ENCODE results near the gene NEMP1.

The NEMP1 gene

GRCh38 chr12:57086493-57087009 lies 8.0 kb upstream of the NEMP1 start:
- H3K9me3 ChIP-seq (ENCODE audit: insufficient read depth, low read depth, low read length) = no peaks in the 10 kb centered on the region
- H2AFZ ChIP-seq (ENCODE audit: low read length) = peak overlapping the region; percentile 73
- no peak for TF ChIP-seq EZH2phosphoT487 (IDR thresholded peaks at IDR 0.05; ENCODE audit: borderline replicate concordance)
- TF ChIP-seq, protein P1, sequence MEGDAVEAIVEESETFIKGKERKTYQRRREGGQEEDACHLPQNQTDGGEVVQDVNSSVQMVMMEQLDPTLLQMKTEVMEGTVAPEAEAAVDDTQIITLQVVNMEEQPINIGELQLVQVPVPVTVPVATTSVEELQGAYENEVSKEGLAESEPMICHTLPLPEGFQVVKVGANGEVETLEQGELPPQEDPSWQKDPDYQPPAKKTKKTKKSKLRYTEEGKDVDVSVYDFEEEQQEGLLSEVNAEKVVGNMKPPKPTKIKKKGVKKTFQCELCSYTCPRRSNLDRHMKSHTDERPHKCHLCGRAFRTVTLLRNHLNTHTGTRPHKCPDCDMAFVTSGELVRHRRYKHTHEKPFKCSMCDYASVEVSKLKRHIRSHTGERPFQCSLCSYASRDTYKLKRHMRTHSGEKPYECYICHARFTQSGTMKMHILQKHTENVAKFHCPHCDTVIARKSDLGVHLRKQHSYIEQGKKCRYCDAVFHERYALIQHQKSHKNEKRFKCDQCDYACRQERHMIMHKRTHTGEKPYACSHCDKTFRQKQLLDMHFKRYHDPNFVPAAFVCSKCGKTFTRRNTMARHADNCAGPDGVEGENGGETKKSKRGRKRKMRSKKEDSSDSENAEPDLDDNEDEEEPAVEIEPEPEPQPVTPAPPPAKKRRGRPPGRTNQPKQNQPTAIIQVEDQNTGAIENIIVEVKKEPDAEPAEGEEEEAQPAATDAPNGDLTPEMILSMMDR (conservative IDR thresholded peaks at IDR 0.05; ENCODE audit: low read length) = peak; percentile 69
- H3K36me3 ChIP-seq (ENCODE audit: insufficient read depth, low read length) = no peaks in the 10 kb centered on the region
- H3K4me3 ChIP-seq (ENCODE audit: low read length, poor library complexity, severe bottlenecking) = peak overlapping the region; percentile 78
- H3K27me3 ChIP-seq (ENCODE audit: insufficient read depth, low read length, poor library complexity, severe bottlenecking) = no peaks in the 10 kb centered on the region
- H3K9me2 ChIP-seq (replicated peaks; ENCODE audit: low read depth, low read length) = no peaks in the 10 kb centered on the region
- no peaks in the 10 kb centered on the region for H3F3A ChIP-seq (ENCODE audit: low read depth)
- peaks cover 20% of the 10 kb centered on the region for H3K79me2 ChIP-seq (ENCODE audit: insufficient read depth, low read length)
- H3K9ac ChIP-seq (ENCODE audit: low read depth, low read length, poor library complexity, severe bottlenecking) = peak overlapping the region; percentile 91
- peak overlapping the region; percentile 92 for H3K4me2 ChIP-seq (ENCODE audit: low read depth, low read length, poor library complexity, severe bottlenecking)
- H3K4me1 ChIP-seq (ENCODE audit: insufficient read depth, low read length, poor library complexity, severe bottlenecking) = peaks cover 20% of the 10 kb centered on the region
- peaks cover 5% of the 10 kb centered on the region for H4K20me1 ChIP-seq (ENCODE audit: insufficient read depth, low read length, poor library complexity, severe bottlenecking)

DNA sequence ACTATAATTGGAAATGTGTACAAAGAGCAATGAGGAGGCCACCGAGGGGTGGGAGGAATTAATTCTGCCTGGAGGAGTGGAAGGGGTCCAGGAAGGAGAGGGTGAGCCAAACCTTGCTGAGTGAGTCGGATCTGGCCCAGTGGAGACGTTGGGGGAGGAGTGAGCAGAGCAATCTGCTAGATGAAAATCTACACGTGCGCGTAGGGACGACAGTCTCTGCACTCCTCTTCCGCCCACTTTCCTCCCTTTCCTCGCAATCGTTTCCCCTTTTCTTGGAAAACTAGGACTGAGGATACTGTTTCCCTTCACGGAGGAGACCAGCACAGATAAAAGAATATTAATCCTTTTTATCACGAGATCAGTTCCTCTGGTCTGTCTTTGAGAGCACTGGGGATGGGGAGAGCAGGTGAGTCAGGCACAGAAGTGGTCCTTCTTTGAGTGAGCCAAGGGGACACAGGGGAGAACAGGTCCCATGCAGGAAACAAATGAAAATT lies 7.5 kb upstream of the NEMP1 start:
- peak overlapping the region; percentile 78 for H3K4me3 ChIP-seq (ENCODE audit: low read length, poor library complexity, severe bottlenecking)
- no peaks in the 10 kb centered on the region for H3K27me3 ChIP-seq (ENCODE audit: insufficient read depth, low read length, poor library complexity, severe bottlenecking)
- H3K36me3 ChIP-seq (ENCODE audit: insufficient read depth, low read length) = no peaks in the 10 kb centered on the region
- peaks cover 20% of the 10 kb centered on the region for H3K4me1 ChIP-seq (ENCODE audit: insufficient read depth, low read length, poor library complexity, severe bottlenecking)
- H3K4me2 ChIP-seq (ENCODE audit: low read depth, low read length, poor library complexity, severe bottlenecking) = peak overlapping the region; percentile 92
- H3K9me3 ChIP-seq (ENCODE audit: insufficient read depth, low read depth, low read length) = no peaks in the 10 kb centered on the region
- H3F3A ChIP-seq (ENCODE audit: low read depth) = no peaks in the 10 kb centered on the region
- H3K9ac ChIP-seq (ENCODE audit: low read depth, low read length, poor library complexity, severe bottlenecking) = peak overlapping the region; percentile 91
- H3K79me2 ChIP-seq (ENCODE audit: insufficient read depth, low read length) = peaks cover 17% of the 10 kb centered on the region
- peaks cover under 1% of the 10 kb centered on the region for H4K20me1 ChIP-seq (ENCODE audit: insufficient read depth, low read length, poor library complexity, severe bottlenecking)
- H3K9me2 ChIP-seq (replicated peaks; ENCODE audit: low read depth, low read length) = no peaks in the 10 kb centered on the region
- TF ChIP-seq EZH2phosphoT487 (IDR thresholded peaks at IDR 0.05; ENCODE audit: borderline replicate concordance) = no peak
- TF ChIP-seq, protein P1 (conservative IDR thresholded peaks at IDR 0.05; ENCODE audit: low read length) = no peak
- peak overlapping the region; percentile 73 for H2AFZ ChIP-seq (ENCODE audit: low read length)

DNA sequence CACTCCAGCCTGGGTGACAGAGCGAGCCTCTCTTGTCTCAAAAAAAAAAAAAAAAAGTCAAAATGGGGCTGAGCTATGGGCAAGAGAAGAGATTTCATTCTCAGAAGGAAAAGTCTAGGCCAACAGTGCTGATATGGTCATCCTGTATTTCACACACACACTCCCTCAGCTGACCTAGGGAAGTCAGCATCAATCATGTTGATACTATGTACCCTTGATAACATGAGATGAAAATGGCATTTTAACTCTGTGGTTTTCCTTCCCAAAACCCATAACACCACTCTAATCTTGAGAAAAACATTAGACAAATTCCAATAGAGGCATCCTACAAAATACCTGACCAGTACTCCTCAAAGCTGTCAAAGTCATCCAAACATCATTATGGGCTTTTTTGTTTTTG lies 2.3 kb upstream of the NEMP1 start:
- no peak overlapping the region for H3K9ac ChIP-seq (ENCODE audit: low read depth, low read length, poor library complexity, severe bottlenecking)
- H3K4me3 ChIP-seq (ENCODE audit: low read length, poor library complexity, severe bottlenecking) = no peak overlapping the region
- no peaks in the 10 kb centered on the region for H3K9me3 ChIP-seq (ENCODE audit: insufficient read depth, low read depth, low read length)
- H3K4me2 ChIP-seq (ENCODE audit: low read depth, low read length, poor library complexity, severe bottlenecking) = no peak overlapping the region
- no peak overlapping the region for H2AFZ ChIP-seq (ENCODE audit: low read length)
- TF ChIP-seq, protein P1 (conservative IDR thresholded peaks at IDR 0.05; ENCODE audit: low read length) = no peak
- no peak for TF ChIP-seq EZH2phosphoT487 (IDR thresholded peaks at IDR 0.05; ENCODE audit: borderline replicate concordance)
- peaks cover 14% of the 10 kb centered on the region for H3K4me1 ChIP-seq (ENCODE audit: insufficient read depth, low read length, poor library complexity, severe bottlenecking)
- no peaks in the 10 kb centered on the region for H3K27me3 ChIP-seq (ENCODE audit: insufficient read depth, low read length, poor library complexity, severe bottlenecking)
- H3K36me3 ChIP-seq (ENCODE audit: insufficient read depth, low read length) = no peaks in the 10 kb centered on the region
- H3K9me2 ChIP-seq (replicated peaks; ENCODE audit: low read depth, low read length) = no peaks in the 10 kb centered on the region
- H4K20me1 ChIP-seq (ENCODE audit: insufficient read depth, low read length, poor library complexity, severe bottlenecking) = peaks cover 5% of the 10 kb centered on the region
- H3F3A ChIP-seq (ENCODE audit: low read depth) = peaks cover 6% of the 10 kb centered on the region
- H3K79me2 ChIP-seq (ENCODE audit: insufficient read depth, low read length) = peaks cover 18% of the 10 kb centered on the region
